DOHH2 (cell line): ENCODE data around the gene ZFAND2B.

Source experiments
- H3F3A ChIP-seq: fragments of 200-600 bp; sonication (generic), shearing (Covaris generic); 2 replicates; pipeline ENCODE4 v1.6.0; 2016; ENCODE audit warnings: antibody characterized with exemption, mild to moderate bottlenecking; ENCODE audit not compliant: control insufficient read depth, insufficient read depth
- H3K27ac ChIP-seq: fragments of 200-600 bp; sonication (generic); 2 replicates; pipeline ENCODE4 v1.5.1; 2014; ENCODE audit warnings: low read depth, mild to moderate bottlenecking, low read length, moderate library complexity
- H3K27me3 ChIP-seq: fragments of 200-600 bp; sonication (generic); 2 replicates; pipeline ENCODE4 v1.6.1; 2014; ENCODE audit warnings: mild to moderate bottlenecking, low read length, mixed read lengths; ENCODE audit not compliant: control insufficient read depth
- H3K36me3 ChIP-seq: fragments of 200-600 bp; sonication (generic); 2 replicates; pipeline ENCODE4 v1.6.1; 2014; ENCODE audit warnings: mild to moderate bottlenecking, low read length, moderate library complexity, mixed read lengths; ENCODE audit not compliant: control insufficient read depth
- H3K4me1 ChIP-seq: fragments of 200-600 bp; sonication (generic); 2 replicates; pipeline ENCODE4 v1.6.1; 2014; ENCODE audit warnings: mild to moderate bottlenecking, low read length, mixed read lengths; ENCODE audit not compliant: control insufficient read depth
- H3K4me2 ChIP-seq: fragments of 200-600 bp; sonication (generic); 2 replicates; pipeline ENCODE4 v1.6.0; 2014; ENCODE audit warnings: mild to moderate bottlenecking, low read length, moderate library complexity
- H3K4me3 ChIP-seq: fragments of 200-600 bp; sonication (generic); 2 replicates; pipeline ENCODE4 v1.5.1; 2014; ENCODE audit warnings: mild to moderate bottlenecking, low read length, mixed read lengths
- H3K79me2 ChIP-seq: fragments of 200-600 bp; sonication (generic); 2 replicates; pipeline ENCODE4 v1.6.1; 2014; ENCODE audit warnings: mild to moderate bottlenecking, low read length, mixed read lengths; ENCODE audit not compliant: control insufficient read depth
- H3K9me2 ChIP-seq: fragments of 200-600 bp; sonication (generic); replicated peaks from 2 replicates; pipeline ENCODE4 v1.6.1; 2014; ENCODE audit warnings: mild to moderate bottlenecking, low read length, mixed read lengths; ENCODE audit not compliant: control insufficient read depth
- H3K9me3 ChIP-seq: fragments of 200-600 bp; sonication (generic); 2 replicates; pipeline ENCODE4 v1.6.1; 2014; ENCODE audit warnings: antibody characterized with exemption, low read length, mixed read lengths; ENCODE audit not compliant: control insufficient read depth, insufficient read depth
- H4K20me1 ChIP-seq: fragments of 200-600 bp; sonication (generic); 2 replicates; pipeline ENCODE4 v1.6.0; 2014; ENCODE audit warnings: low read depth, mild to moderate bottlenecking, antibody characterized with exemption, low read length, moderate library complexity; ENCODE audit not compliant: control insufficient read depth, insufficient read depth
- CTCF ChIP-seq: fragments of 200-600 bp; sonication (generic); IDR thresholded peaks from one replicate; pipeline ENCODE4 v1.5.1; 2014; ENCODE audit warnings: antibody characterized with exemption, mild to moderate bottlenecking, low read depth, low read length; ENCODE audit not compliant: poor library complexity, severe bottlenecking
- EZH2phosphoT487 ChIP-seq: fragments of 200-600 bp; sonication (generic); IDR thresholded peaks from 2 replicates; pipeline ENCODE4 v1.6.1; 2017; ENCODE audit warnings: borderline replicate concordance, mild to moderate bottlenecking, antibody characterized with exemption, low read length, moderate library complexity, mixed read lengths

ZFAND2B gene

DNA sequence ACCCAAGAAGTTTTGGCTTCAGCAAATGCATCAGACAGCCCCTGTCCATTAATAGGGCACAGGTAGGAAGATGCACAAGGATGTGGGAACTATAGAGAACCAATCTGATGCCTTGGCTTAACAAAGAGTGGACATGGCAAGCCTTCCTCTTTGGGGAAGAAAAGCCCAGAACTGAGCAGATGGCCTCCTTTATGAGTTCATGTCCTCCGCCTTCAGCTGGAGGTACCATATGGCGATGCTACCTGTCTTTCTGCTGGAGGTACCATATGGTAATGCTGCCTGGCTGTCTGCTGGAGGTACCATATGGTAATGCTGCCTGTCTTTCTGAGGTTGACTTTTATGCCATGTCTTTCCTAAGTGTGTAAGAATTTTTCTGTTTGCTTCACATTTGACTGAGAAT is 22.5 kb upstream of the ZFAND2B start:
- no peaks in the 10 kb centered on the region for H3K9me3 ChIP-seq
- H4K20me1 ChIP-seq = no peaks in the 10 kb centered on the region
- no peaks in the 10 kb centered on the region for H3K27me3 ChIP-seq
- H3K4me3 ChIP-seq = no peak overlapping the region
- no peak overlapping the region for H3K4me2 ChIP-seq
- no peaks in the 10 kb centered on the region for H3K9me2 ChIP-seq
- H3K36me3 ChIP-seq = peaks cover 61% of the 10 kb centered on the region
- H3F3A ChIP-seq = 0 out of 2 replicates have a peak, but pooled peaks cover 4% of the 10 kb centered on the region
- TF ChIP-seq EZH2phosphoT487 (no peak), CTCF (no peak)
- H3K4me1 ChIP-seq = peaks cover 7% of the 10 kb centered on the region
- H3K79me2 ChIP-seq = peaks cover 12% of the 10 kb centered on the region
- no peak overlapping the region for H3K27ac ChIP-seq

- Histone ChIP-seq H3K4me2 (no peak overlapping the region), H3K9me3 (no peaks in the 10 kb centered on the region), H3K36me3 (peaks cover 34% of the 10 kb centered on the region), H3K4me1 (no peaks in the 10 kb centered on the region), H4K20me1 (no peaks in the 10 kb centered on the region), H3K4me3 (no peak overlapping the region), H3K27ac (no peak overlapping the region), H3K9me2 (no peaks in the 10 kb centered on the region), H3F3A (0 out of 2 replicates have a peak, but pooled peaks cover 4% of the 10 kb centered on the region), H3K27me3 (no peaks in the 10 kb centered on the region), H3K79me2 (no peaks in the 10 kb centered on the region)
- TF ChIP-seq EZH2phosphoT487 (no peak), CTCF (no peak)
Observed at GRCh38 chr2:219186754-219187456, 19.7 kb upstream of the ZFAND2B start.

- Histone ChIP-seq H4K20me1 (no peaks in the 10 kb centered on the region), H3K4me3 (no peak overlapping the region), H3K9me3 (no peaks in the 10 kb centered on the region), H3K4me1 (peaks cover 6% of the 10 kb centered on the region; the same call in 1 of the 2 replicates), H3K27me3 (peaks cover 8% of the 10 kb centered on the region; the same call in 1 of the 2 replicates), H3K9me2 (no peaks in the 10 kb centered on the region), H3K79me2 (no peaks in the 10 kb centered on the region), H3K36me3 (no peaks in the 10 kb centered on the region), H3K27ac (no peak overlapping the region), H3F3A (no peaks in the 10 kb centered on the region; the same call in 1 of the 2 replicates), H3K4me2 (no peak overlapping the region)
- no peak for TF ChIP-seq CTCF
- TF ChIP-seq EZH2phosphoT487 = no peak
Observed at GRCh38 chr2:219197388-219197787, 9.2 kb upstream of the ZFAND2B start.
